ENCODE data around the gene SNN.

DNA sequence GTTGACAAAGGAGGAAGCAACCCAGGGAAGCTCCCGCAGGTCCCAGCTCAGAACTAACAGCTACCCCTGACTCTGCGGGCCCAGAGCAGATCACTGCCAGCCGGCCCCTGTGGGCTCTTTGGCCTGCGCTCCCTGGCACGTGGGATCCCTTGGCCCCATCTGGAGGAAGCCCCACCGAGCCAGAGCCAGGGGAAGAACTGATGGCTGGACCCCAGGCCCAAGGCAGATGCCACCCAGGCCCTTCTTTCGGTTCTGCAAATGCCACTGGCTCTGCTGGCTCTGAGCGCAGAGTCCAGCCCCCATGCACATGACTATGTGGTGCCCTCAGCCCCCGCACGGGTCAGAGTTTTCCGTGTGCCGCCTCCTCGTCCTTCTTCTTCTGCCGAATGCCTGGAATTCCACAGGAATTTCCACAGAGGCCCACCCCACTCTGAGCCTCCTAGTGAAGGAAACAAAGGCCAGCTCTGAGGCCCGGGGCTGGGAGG, 35.8 kb upstream of the SNN start:
- TF ChIP-seq, protein P1, sequence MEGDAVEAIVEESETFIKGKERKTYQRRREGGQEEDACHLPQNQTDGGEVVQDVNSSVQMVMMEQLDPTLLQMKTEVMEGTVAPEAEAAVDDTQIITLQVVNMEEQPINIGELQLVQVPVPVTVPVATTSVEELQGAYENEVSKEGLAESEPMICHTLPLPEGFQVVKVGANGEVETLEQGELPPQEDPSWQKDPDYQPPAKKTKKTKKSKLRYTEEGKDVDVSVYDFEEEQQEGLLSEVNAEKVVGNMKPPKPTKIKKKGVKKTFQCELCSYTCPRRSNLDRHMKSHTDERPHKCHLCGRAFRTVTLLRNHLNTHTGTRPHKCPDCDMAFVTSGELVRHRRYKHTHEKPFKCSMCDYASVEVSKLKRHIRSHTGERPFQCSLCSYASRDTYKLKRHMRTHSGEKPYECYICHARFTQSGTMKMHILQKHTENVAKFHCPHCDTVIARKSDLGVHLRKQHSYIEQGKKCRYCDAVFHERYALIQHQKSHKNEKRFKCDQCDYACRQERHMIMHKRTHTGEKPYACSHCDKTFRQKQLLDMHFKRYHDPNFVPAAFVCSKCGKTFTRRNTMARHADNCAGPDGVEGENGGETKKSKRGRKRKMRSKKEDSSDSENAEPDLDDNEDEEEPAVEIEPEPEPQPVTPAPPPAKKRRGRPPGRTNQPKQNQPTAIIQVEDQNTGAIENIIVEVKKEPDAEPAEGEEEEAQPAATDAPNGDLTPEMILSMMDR (IDR thresholded peaks at IDR 0.05): no peak
- TF ChIP-seq, protein P2, sequence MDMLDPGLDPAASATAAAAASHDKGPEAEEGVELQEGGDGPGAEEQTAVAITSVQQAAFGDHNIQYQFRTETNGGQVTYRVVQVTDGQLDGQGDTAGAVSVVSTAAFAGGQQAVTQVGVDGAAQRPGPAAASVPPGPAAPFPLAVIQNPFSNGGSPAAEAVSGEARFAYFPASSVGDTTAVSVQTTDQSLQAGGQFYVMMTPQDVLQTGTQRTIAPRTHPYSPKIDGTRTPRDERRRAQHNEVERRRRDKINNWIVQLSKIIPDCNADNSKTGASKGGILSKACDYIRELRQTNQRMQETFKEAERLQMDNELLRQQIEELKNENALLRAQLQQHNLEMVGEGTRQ (IDR thresholded peaks at IDR 0.05): no peak
- TF ChIP-seq NR3C1 (IDR thresholded peaks at IDR 0.05) (no peak), ZC3H11A (IDR thresholded peaks at IDR 0.05) (no peak)

All from A549 (cell line).